HL-60 (cell line): ENCODE measurements around the gene ATP8A2.

Experiments
- CTCF ChIP-seq: IDR thresholded peaks from one replicate; pipeline ENCODE4 v1.5.1; 2011; ENCODE audit warnings: low read length, control low read depth, inconsistent platforms; ENCODE audit not compliant: insufficient read depth
- GABPA ChIP-seq: IDR thresholded peaks from 2 replicates; pipeline ENCODE4 v1.6.1; 2012; ENCODE audit warnings: low read depth
- POLR2AphosphoS5 ChIP-seq: IDR thresholded peaks from 2 replicates; pipeline ENCODE4 v1.6.1; 2012; ENCODE audit warnings: low read depth
- SPI1 ChIP-seq: IDR thresholded peaks from 2 replicates; pipeline ENCODE4 v1.6.1; 2012; ENCODE audit warnings: low read depth, mild to moderate bottlenecking, borderline replicate concordance

GRCh38 chr13:25868490-25868889 is 496.7 kb downstream of the ATP8A2 start:
- no peak for TF ChIP-seq CTCF
- TF ChIP-seq POLR2AphosphoS5 = no peak
- no peak for TF ChIP-seq SPI1
- TF ChIP-seq GABPA = no peak
